Left renal pelvis (tissue), 4 donors: Measurements from ENCODE around the gene OR10AG1. TPM values are rescaled to one million over a fixed set of nuclear protein-coding genes. Genes with fewer than 3 reads are reported as not detected.
A peak's percentile ranks its signal among the peaks of the same experiment; 100 is the strongest.

Experiments used
- DNase-seq, 4 donors: peaks; one replicate each; pipeline ENCODE4 v3.0.0-alpha.2; 2013; ENCODE audit warnings: low read depth in 4 of 4, low spot score in 3 of 4
- polyA plus RNA-seq, 4 donors: library from polyadenylated mRNA; unstranded; fragments of 120-200 nt; gene quantifications; one replicate each; pipeline ENCODE4 v1.2.1, GENCODE V29; 2013; ENCODE audit not compliant: insufficient read length in 4 of 4

OR10AG1 gene
- not detected for polyA plus RNA-seq

- DNase-seq: no peak
Observed at GRCh38 chr11:55969845-55970244, at the start of gene OR10AG1. Gene OR10AG1 (minus strand): TSS chr11:55969945. CDS start chr11:55969907, 38 bp downstream.

- DNase-seq: no peak
Observed at GRCh38 chr11:56013805-56014204, 44.1 kb upstream of the OR10AG1 start.

DNA sequence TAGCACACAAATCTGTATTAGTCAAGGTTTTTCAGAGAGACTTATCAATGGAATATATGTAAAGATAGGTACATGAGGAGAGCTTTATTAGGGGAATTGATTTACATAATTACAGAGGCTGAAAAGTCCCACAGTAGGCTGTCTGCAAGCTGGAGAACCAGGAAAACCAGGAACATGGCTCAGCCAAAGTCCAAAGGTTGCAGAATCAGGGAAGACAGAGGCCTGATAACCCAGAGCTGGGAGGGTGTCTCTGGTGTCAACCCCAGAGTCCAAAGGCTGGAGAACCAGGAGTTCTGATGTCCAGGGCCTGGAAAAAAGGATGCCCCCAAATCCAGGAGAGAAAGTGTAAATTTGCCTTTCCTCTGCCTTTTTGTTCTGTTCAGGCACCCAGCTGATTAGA is 41.0 kb upstream of the OR10AG1 start:
- DNase-seq: no peak

DNA sequence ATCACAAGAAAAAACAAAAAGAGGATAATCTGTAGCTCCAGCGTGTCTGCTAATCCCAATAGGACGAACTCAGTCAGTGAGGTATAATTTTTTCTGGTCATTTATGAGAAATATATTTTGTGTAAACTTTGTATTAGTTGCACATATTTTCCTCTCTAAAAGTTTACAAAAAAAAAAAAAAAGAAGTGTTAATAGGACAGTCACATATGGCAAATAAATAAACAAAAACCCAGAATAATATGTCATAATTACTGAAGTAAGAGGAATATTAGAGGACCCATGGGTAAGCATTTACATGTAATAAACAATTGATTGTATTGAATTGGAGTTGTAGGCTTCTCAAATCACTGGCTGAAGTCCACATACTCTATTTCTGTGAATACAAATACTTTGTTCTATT is 24.8 kb upstream of the OR10AG1 start, which contains the start of gene OR5F1:
OR5F1 (minus strand) TSS at position 101 of the 400 bp plus-strand sequence; CDS start at position 101, 0 bp downstream.
- DNase-seq: no peak

GRCh38 chr11:55970935-55971334 is 1.2 kb upstream of the OR10AG1 start:
- DNase-seq: no peak

GRCh38 chr11:55967914-55968313 is 1.8 kb downstream of the OR10AG1 start:
- no peak for DNase-seq

- DNase-seq: no peak
Observed at GRCh38 chr11:55966391-55966790, 3.4 kb downstream of the OR10AG1 start.

DNA sequence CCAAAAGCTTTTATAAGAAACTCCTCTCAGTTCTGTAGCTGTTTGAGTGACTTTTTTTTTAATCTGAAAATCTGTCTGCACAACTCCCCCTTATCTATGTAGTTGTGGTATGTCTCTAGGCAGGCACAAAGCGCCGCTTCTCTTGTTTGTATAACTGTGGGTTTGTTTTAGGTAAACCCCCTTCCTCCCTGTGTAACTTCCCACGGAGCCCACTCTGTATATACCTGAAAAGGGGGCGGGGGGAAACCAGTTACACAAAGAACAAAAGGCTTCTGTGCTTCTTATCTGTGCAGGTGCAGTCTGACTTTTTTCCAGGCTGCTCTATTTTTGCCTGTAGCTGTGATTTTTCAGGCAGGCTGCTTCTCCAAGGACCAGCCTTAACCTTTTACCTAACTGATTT is 13.2 kb downstream of the OR10AG1 start:
- no peak for DNase-seq

DNA sequence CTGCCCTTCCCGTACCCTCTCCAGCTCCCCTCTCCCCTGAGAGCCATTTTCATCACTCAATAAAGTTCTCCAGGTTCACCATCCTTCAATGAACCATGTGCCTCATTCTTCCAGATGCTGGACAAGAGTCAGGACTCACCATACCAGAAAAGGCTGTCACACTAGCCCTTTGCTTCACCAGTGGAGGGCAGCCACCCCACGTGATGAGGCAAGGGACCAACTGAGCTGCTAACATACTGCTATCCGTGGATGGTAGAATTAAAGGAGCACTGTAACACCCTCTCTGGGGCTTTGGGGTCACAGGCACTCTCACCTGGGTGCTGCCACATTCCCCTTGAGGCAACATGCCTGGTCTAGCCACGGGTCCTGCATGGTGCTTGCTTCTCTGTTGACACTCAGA is 20.4 kb downstream of the OR10AG1 start:
- DNase-seq: no peak

DNA sequence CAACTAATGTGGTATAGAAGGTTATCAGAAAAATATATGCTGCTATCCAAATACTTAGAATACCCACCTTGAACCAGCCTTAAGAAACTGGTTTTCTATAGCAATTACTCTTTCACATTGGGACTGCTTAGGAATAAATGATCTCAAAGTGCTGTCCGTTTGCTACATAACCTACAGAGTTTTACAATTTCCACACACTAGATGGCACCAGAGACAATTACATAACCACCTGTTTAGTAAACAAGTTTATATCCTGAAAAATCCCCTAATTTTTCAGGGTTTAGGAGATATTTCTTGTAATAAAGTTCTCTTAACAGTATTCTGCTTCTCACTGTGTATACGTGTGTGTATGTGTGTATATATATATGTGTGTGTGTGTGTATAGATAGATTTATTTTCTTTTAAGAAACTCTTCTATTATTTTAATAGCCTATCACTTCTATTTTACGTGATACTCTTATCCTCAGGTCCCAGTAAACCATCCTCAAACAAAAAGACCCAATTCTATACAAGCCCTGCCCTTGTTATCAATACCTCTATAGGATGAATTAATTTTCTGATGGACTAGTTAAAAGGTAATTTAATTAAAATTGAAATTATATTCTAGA is 26.9 kb downstream of the OR10AG1 start:
- DNase-seq: peak in 1 of 4 donors; percentile 1

GRCh38 chr11:55936300-55936699 is 33.4 kb downstream of the OR10AG1 start, which contains the start of gene OR5I1:
Gene OR5I1 (minus strand): TSS chr11:55936400. CDS start chr11:55936400, 0 bp downstream.
- DNase-seq: no peak

DNA sequence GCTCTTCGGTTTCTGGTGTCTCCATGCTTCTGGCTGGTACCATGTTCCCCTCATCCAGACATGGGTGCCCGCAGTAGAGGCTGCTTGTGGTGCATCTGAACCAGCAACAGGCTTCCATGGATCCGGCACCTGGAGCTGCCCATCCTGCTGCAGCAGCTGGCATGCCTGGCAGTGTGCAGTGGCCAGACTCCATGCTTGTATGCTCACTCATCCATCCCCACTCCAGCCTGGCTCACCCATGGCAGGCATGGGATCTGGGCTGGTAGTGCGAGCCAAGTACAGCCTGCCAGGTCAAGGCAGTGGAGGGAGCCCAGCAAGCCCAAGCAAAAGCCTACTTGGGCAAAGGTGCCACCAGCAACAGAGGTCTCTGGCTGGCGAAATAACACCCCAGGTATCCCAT is 49.2 kb downstream of the OR10AG1 start:
- DNase-seq: no peak

Other genes with a start within 250 kb of the OR10AG1 start
- gene OR5D13, start 196.5 kb downstream of the OR10AG1 start, polyA plus RNA-seq: not detected
- not detected for gene OR5D14, start 174.4 kb downstream of the OR10AG1 start, polyA plus RNA-seq
- gene OR5L1, start 158.6 kb downstream of the OR10AG1 start, polyA plus RNA-seq: not detected
- not detected for gene OR5D18, start 150.3 kb downstream of the OR10AG1 start, polyA plus RNA-seq
- gene OR5L2, start 142.7 kb downstream of the OR10AG1 start, polyA plus RNA-seq: not detected
- not detected for gene OR5D16, start 131.2 kb downstream of the OR10AG1 start, polyA plus RNA-seq
- gene TRIM51, start 86.6 kb downstream of the OR10AG1 start, polyA plus RNA-seq: not detected
- gene OR5W2, start 55.4 kb downstream of the OR10AG1 start, polyA plus RNA-seq: not detected
- gene OR5I1, start 33.5 kb downstream of the OR10AG1 start, polyA plus RNA-seq: not detected
- not detected for gene OR5F1, start 24.7 kb upstream of the OR10AG1 start, polyA plus RNA-seq
- gene OR5AS1, start 57.7 kb upstream of the OR10AG1 start, polyA plus RNA-seq: under 1 TPM; 0.01 to 0.03 (median 0.03) TPM
- not detected for gene OR8I2, start 123.4 kb upstream of the OR10AG1 start, polyA plus RNA-seq
- gene OR8H2, start 133.7 kb upstream of the OR10AG1 start, polyA plus RNA-seq: under 1 TPM in 2 of 4 donors, not detected in 2; 0.04 to 0.09 TPM
- gene OR8H3, start 152.4 kb upstream of the OR10AG1 start, polyA plus RNA-seq: not detected
- not detected for gene OR8J3, start 170.3 kb upstream of the OR10AG1 start, polyA plus RNA-seq
- not detected for gene OR8K5, start 190.4 kb upstream of the OR10AG1 start, polyA plus RNA-seq
- gene OR5J2, start 206.7 kb upstream of the OR10AG1 start, polyA plus RNA-seq: not detected